H9 (cell line): Measurements from ENCODE around the gene MICALL2. TPM values are rescaled to one million over a fixed set of nuclear protein-coding genes. Genes with fewer than 3 reads are reported as not detected.

Experiments
- DNase-seq: peaks from one replicate; pipeline ENCODE4 v3.0.0-alpha.2; 2017
- H2AFZ ChIP-seq: one replicate; pipeline ENCODE4 v1.6.1; 2013; ENCODE audit warnings: mild to moderate bottlenecking, low read length, control low read depth, moderate library complexity
- H2AK5ac ChIP-seq: 2 replicates; pipeline ENCODE4 v1.6.1; 2013; ENCODE audit warnings: low read length, control low read depth, mixed read lengths; ENCODE audit not compliant: insufficient read length
- H2BK120ac ChIP-seq: one replicate; pipeline ENCODE4 v1.6.1; 2013; ENCODE audit warnings: low read depth, mild to moderate bottlenecking, low read length, control low read depth, inconsistent platforms; ENCODE audit not compliant: poor library complexity, severe bottlenecking
- H2BK12ac ChIP-seq: 2 replicates; pipeline ENCODE4 v1.6.1; 2013; ENCODE audit warnings: low read length, control low read depth, mixed read lengths, low read depth; ENCODE audit not compliant: insufficient read length
- H2BK15ac ChIP-seq: 2 replicates; pipeline ENCODE4 v1.6.1; 2013; ENCODE audit warnings: low read depth, low read length, control low read depth
- H2BK20ac ChIP-seq: one replicate; pipeline ENCODE4 v1.6.1; 2013; ENCODE audit warnings: low read depth, mild to moderate bottlenecking, low read length, control low read depth, inconsistent platforms; ENCODE audit not compliant: poor library complexity, severe bottlenecking
- H2BK5ac ChIP-seq: 2 replicates; pipeline ENCODE4 v1.6.1; 2013; ENCODE audit warnings: low read length, control low read depth, mixed read lengths; ENCODE audit not compliant: insufficient read length
- H3K14ac ChIP-seq: 2 replicates; pipeline ENCODE4 v1.6.1; 2013; ENCODE audit warnings: low read length, control low read depth; ENCODE audit not compliant: insufficient read depth
- H3K18ac ChIP-seq: 2 replicates; pipeline ENCODE4 v1.6.1; 2013; ENCODE audit warnings: low read depth, mild to moderate bottlenecking, mixed read lengths, low read length, control low read depth; ENCODE audit not compliant: insufficient read length
- H3K23ac ChIP-seq: 2 replicates; pipeline ENCODE4 v1.6.1; 2013; ENCODE audit warnings: low read length, control low read depth, mixed read lengths, low read depth; ENCODE audit not compliant: insufficient read length
- H3K23me2 ChIP-seq: 2 replicates; pipeline ENCODE4 v1.6.1; 2013; ENCODE audit warnings: low read depth, mild to moderate bottlenecking, mixed read lengths, low read length, control low read depth; ENCODE audit not compliant: insufficient read length, poor library complexity, severe bottlenecking
- H3K27ac ChIP-seq: 2 replicates; pipeline ENCODE4 v1.5.1; 2013; ENCODE audit warnings: low read length, control low read depth, mixed read lengths, low read depth; ENCODE audit not compliant: insufficient read length
- H3K27me3 ChIP-seq: 2 replicates; pipeline ENCODE4 v1.6.1; 2013; ENCODE audit warnings: low read length, control low read depth, inconsistent platforms; ENCODE audit not compliant: insufficient read depth
- H3K4ac ChIP-seq: 2 replicates; pipeline ENCODE4 v1.6.1; 2013; ENCODE audit warnings: low read depth, mild to moderate bottlenecking, control low read depth, inconsistent platforms, low read length, moderate library complexity
- H3K4me1 ChIP-seq: 2 replicates; pipeline ENCODE4 v1.6.1; 2013; ENCODE audit warnings: low read length, control low read depth, inconsistent platforms; ENCODE audit not compliant: insufficient read depth
- H3K4me2 ChIP-seq: 2 replicates; pipeline ENCODE4 v1.6.1; 2013; ENCODE audit warnings: low read length, control low read depth, mixed read lengths; ENCODE audit not compliant: insufficient read length, insufficient read depth
- H3K56ac ChIP-seq: 2 replicates; pipeline ENCODE4 v1.6.1; 2013; ENCODE audit warnings: low read depth, mild to moderate bottlenecking, mixed read lengths, low read length, control low read depth; ENCODE audit not compliant: insufficient read length
- H3K79me1 ChIP-seq: 2 replicates; pipeline ENCODE4 v1.6.1; 2013; ENCODE audit warnings: low read depth, mild to moderate bottlenecking, moderate library complexity, low read length, control low read depth, inconsistent platforms; ENCODE audit not compliant: insufficient read depth, poor library complexity, severe bottlenecking
- H3K79me2 ChIP-seq: 2 replicates; pipeline ENCODE4 v1.6.1; 2013; ENCODE audit warnings: low read length, control low read depth, inconsistent platforms; ENCODE audit not compliant: insufficient read depth
- H3K9ac ChIP-seq: 2 replicates; pipeline ENCODE4 v1.6.1; 2013; ENCODE audit warnings: low read length, control low read depth, mixed read lengths; ENCODE audit not compliant: insufficient read length; ENCODE audit errors: extremely low read depth
- H3K9me3 ChIP-seq: one replicate; pipeline ENCODE4 v1.6.1; 2013; ENCODE audit warnings: low read depth, low read length, inconsistent platforms; ENCODE audit not compliant: control insufficient read depth
- H3T11ph ChIP-seq: one replicate; pipeline ENCODE4 v1.6.1; 2013; ENCODE audit warnings: mild to moderate bottlenecking, low read length, control low read depth, inconsistent platforms
- H4K20me1 ChIP-seq: one replicate; pipeline ENCODE4 v1.6.1; 2013; ENCODE audit not compliant: control insufficient read depth, insufficient read length, insufficient read depth
- H4K5ac ChIP-seq: 2 replicates; pipeline ENCODE4 v1.6.1; 2013; ENCODE audit warnings: low read depth, mild to moderate bottlenecking, mixed read lengths, low read length, control low read depth; ENCODE audit not compliant: insufficient read length
- H4K8ac ChIP-seq: replicated peaks from 2 replicates; pipeline ENCODE4 v1.6.1; 2013; ENCODE audit warnings: low read length, control low read depth, mixed read lengths, low read depth; ENCODE audit not compliant: insufficient read length
- H4K91ac ChIP-seq: 2 replicates; pipeline ENCODE4 v1.6.1; 2013; ENCODE audit warnings: low read depth, mild to moderate bottlenecking, moderate library complexity, mixed read lengths, low read length, control low read depth; ENCODE audit not compliant: insufficient read length
- H3K27ac Mint-ChIP-seq, 3 experiments: 2 replicates in 2 of 3; 3 replicates in 1 of 3; pipeline ENCODE4 v1.8.0; 2020 to 2021; ENCODE audit warnings: mixed read lengths in 3 of 3, mild to moderate bottlenecking in 1 of 3, moderate library complexity in 1 of 3
- H3K27me3 Mint-ChIP-seq: 2 replicates; pipeline ENCODE4 v1.8.0; 2021; ENCODE audit warnings: low read depth, mild to moderate bottlenecking, moderate library complexity, mixed read lengths
- H3K36me3 Mint-ChIP-seq, 3 experiments: 2 replicates in 2 of 3; 3 replicates in 1 of 3; pipeline ENCODE4 v1.8.0; 2020 to 2021; ENCODE audit warnings: low read depth in 3 of 3, mixed read lengths in 3 of 3; ENCODE audit not compliant: insufficient read depth in 1 of 3
- H3K4me1 Mint-ChIP-seq, 2 experiments: 2 replicates each; pipeline ENCODE4 v1.8.0; 2020; ENCODE audit warnings: mixed read lengths in 2 of 2
- H3K4me3 Mint-ChIP-seq, 2 experiments: 2 replicates in 1 of 2; 3 replicates in 1 of 2; pipeline ENCODE4 v1.8.0; 2020 to 2021; ENCODE audit warnings: mild to moderate bottlenecking in 2 of 2, mixed read lengths in 2 of 2, moderate library complexity in 1 of 2
- H3K9me3 Mint-ChIP-seq, 2 experiments: 2 replicates in 1 of 2; 3 replicates in 1 of 2; pipeline ENCODE4 v1.8.0; 2020; ENCODE audit warnings: mild to moderate bottlenecking in 2 of 2, mixed read lengths in 2 of 2, moderate library complexity in 1 of 2
- WGBS: extraction: QIAGEN DNeasy Blood & Tissue Kit; methylation state at CpG from one replicate; pipeline ENCODE4 v1.1.7; 2013; ENCODE audit warnings: missing lambda C conversion rate, low lambda C conversion rate, mixed read lengths; ENCODE audit not compliant: insufficient read length; ENCODE audit errors: extremely low coverage; 5-methylcytosine and 5-hydroxymethylcytosine counted together
- total RNA-seq: library from RNA; stranded (reverse); gene quantifications from 2 replicates; pipeline ENCODE4 v1.2.1, GENCODE V29; 2021
- TF ChIP-seq, protein P1 (sequence below): fragments of 200-600 bp; sonication (generic); conservative IDR thresholded peaks from 3 replicates; pipeline ENCODE4 v1.8.0; 2021; ENCODE audit warnings: antibody characterized with exemption, mild to moderate bottlenecking

The MICALL2 gene
- total RNA-seq, 1 experiment from 2014 or later: 7.1 TPM

DNA sequence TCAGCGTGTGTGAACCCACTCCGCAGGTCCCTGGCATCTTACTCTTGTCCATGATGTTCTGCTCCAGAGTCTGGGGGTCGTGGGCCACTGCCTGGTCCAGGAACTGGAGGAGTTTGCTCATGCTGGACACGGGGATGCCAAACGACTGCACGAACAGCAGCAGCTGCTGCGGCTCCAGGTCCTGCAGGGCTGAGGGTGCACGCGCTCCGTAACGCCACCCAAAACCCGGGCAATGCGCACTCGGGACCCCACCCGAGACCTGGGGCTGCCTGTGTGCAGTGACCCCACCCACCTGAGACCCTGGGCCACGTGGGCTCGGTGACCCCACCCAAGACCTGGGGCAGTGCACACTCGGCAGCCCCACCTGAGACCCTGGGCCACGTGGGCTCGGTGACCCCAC is 22.0 kb upstream of the MICALL2 start:
- TF ChIP-seq, protein P1, sequence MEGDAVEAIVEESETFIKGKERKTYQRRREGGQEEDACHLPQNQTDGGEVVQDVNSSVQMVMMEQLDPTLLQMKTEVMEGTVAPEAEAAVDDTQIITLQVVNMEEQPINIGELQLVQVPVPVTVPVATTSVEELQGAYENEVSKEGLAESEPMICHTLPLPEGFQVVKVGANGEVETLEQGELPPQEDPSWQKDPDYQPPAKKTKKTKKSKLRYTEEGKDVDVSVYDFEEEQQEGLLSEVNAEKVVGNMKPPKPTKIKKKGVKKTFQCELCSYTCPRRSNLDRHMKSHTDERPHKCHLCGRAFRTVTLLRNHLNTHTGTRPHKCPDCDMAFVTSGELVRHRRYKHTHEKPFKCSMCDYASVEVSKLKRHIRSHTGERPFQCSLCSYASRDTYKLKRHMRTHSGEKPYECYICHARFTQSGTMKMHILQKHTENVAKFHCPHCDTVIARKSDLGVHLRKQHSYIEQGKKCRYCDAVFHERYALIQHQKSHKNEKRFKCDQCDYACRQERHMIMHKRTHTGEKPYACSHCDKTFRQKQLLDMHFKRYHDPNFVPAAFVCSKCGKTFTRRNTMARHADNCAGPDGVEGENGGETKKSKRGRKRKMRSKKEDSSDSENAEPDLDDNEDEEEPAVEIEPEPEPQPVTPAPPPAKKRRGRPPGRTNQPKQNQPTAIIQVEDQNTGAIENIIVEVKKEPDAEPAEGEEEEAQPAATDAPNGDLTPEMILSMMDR: no peak
- Histone ChIP-seq H4K8ac (no peak overlapping the region), H3K4ac (no peak overlapping the region), H4K91ac (no peak overlapping the region), H2BK120ac (no peak overlapping the region), H3K23me2 (no peaks in the 10 kb centered on the region), H3K14ac (no peak overlapping the region), H3T11ph (no peak overlapping the region), H2BK5ac (no peak overlapping the region), H3K4me1 (no peaks in the 10 kb centered on the region), H2AK5ac (no peak overlapping the region), H3K56ac (no peak overlapping the region), H3K79me1 (no peaks in the 10 kb centered on the region), H2BK12ac (no peak overlapping the region), H3K4me2 (no peak overlapping the region), H3K9me3 (no peaks in the 10 kb centered on the region), H2AFZ (no peak overlapping the region), H4K5ac (no peak overlapping the region), H3K27ac (no peak overlapping the region), H2BK15ac (no peak overlapping the region), H3K23ac (no peak overlapping the region), H3K27me3 (no peaks in the 10 kb centered on the region), H3K9ac (no peak overlapping the region), H3K18ac (no peak overlapping the region), H3K79me2 (no peaks in the 10 kb centered on the region), H2BK20ac (no peak overlapping the region), H4K20me1 (no peaks in the 10 kb centered on the region)
- H3K27ac Mint-ChIP-seq: no peak overlapping the region
- H3K9me3 Mint-ChIP-seq: no peaks in the 10 kb centered on the region
- no CpG with 5 or more reads among the region's 20 CpGs for WGBS
- no peak overlapping the region for H3K4me3 Mint-ChIP-seq
- H3K27me3 Mint-ChIP-seq: no peaks in the 10 kb centered on the region
- H3K4me1 Mint-ChIP-seq: no peaks in the 10 kb centered on the region
- peaks cover 6 to 53% (median 47%) of the 10 kb centered on the region in 3 experiments for H3K36me3 Mint-ChIP-seq
- DNase-seq: no peak
